Left lung (tissue), 10 donors: Measurements from ENCODE around the gene CLASRP. TPM values are rescaled to one million over a fixed set of nuclear protein-coding genes. Genes with fewer than 3 reads are reported as not detected.

Experiments used
- ATAC-seq: fragments of 200-7000 bp; cut with Tn5 transposase; one replicate; pipeline ENCODE4 v1.9.1; 2020; ENCODE audit warnings: moderate library complexity
- DNase-seq, 4 donors: peaks; one replicate each; pipeline ENCODE4 v3.0.0-alpha.2; 2013 to 2020
- H3K27ac ChIP-seq, 2 donors: fragments of 200-600 bp; sonication (generic) in 1 of 2; one replicate each; pipeline versions ENCODE4 v1.5.0 to v1.8.0; 2020 to 2021
- H3K27me3 ChIP-seq, 2 donors: fragments of 200-600 bp; sonication (generic) in 1 of 2; one replicate each; pipeline versions ENCODE4 v1.5.0 to v1.8.0; 2020 to 2021
- H3K36me3 ChIP-seq, 2 donors: fragments of 200-600 bp; sonication (generic) in 1 of 2; one replicate each; pipeline versions ENCODE4 v1.5.0 to v1.8.0; 2020 to 2021
- H3K4me1 ChIP-seq, 2 donors: fragments of 200-600 bp; one replicate each; pipeline ENCODE4 v1.8.0; 2021
- H3K4me3 ChIP-seq, 2 donors: fragments of 200-600 bp; sonication (generic) in 1 of 2; one replicate each; pipeline versions ENCODE4 v1.5.0 to v1.8.0; 2020 to 2021; ENCODE audit warnings: mild to moderate bottlenecking in 1 of 2
- H3K9me3 ChIP-seq, 2 donors: fragments of 200-600 bp; sonication (generic) in 1 of 2; one replicate each; pipeline versions ENCODE4 v1.5.0 to v1.8.0; 2020 to 2021
- intact Hi-C, 2 donors: fragments of 100-400 bp; cut with DNase I; formaldehyde crosslinking; loops; one replicate each; pipeline versions ENCODE4 v1.11.2 to v1.14.2; 2022
- polyA plus RNA-seq, 6 donors: library from polyadenylated mRNA; unstranded; fragments of 120-200 nt; gene quantifications; one replicate each; pipeline ENCODE4 v1.2.1, GENCODE V29; 2013; ENCODE audit not compliant: insufficient read length in 6 of 6
- total RNA-seq, 2 donors: library from RNA; stranded (reverse); fragmentation: NEBNext Ultra II Directional; extraction: Animal tissue kit (Norgen Biotek cat#: 25700); gene quantifications; one replicate each; pipeline ENCODE4 v1.2.1, GENCODE V29; 2021
- TF ChIP-seq, protein P1 (sequence below), 2 donors: fragments of 200-600 bp; sonication (generic) in 1 of 2; IDR thresholded peaks; one replicate each; pipeline versions ENCODE4 v1.5.0 to v1.8.0; 2021; ENCODE audit warnings: antibody characterized with exemption in 2 of 2
- donor health status: DM: no; HTN: yes; CAD: no.
- donor health status: DM: no; HTN: no; CAD: no.

Gene CLASRP
- total and polyA plus RNA-seq, 8 donors = 62.9 to 95.3 (median 81.7) TPM

DNA sequence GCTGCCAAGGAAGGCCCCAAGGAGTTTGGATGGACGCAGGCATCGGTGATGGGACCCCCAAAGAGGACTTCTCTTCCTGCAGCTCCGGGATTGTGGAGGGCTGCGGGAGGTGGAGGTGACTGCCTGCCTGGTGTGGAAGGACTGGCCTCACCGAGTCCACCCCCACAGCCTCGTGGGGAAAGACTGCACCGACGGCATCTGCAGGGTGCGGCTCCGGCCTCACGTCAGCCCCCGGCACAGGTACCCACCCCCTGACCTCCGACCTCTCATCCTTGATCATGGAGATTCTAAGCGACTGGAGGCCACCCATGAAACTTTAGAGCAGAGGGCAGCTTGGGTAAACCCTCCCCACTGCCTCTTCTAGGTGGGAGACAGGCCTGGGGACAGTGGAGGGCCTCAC, 16.9 kb upstream of the CLASRP start:
- DNase-seq (no peak), ATAC-seq (no peak)
- TF ChIP-seq, protein P1, sequence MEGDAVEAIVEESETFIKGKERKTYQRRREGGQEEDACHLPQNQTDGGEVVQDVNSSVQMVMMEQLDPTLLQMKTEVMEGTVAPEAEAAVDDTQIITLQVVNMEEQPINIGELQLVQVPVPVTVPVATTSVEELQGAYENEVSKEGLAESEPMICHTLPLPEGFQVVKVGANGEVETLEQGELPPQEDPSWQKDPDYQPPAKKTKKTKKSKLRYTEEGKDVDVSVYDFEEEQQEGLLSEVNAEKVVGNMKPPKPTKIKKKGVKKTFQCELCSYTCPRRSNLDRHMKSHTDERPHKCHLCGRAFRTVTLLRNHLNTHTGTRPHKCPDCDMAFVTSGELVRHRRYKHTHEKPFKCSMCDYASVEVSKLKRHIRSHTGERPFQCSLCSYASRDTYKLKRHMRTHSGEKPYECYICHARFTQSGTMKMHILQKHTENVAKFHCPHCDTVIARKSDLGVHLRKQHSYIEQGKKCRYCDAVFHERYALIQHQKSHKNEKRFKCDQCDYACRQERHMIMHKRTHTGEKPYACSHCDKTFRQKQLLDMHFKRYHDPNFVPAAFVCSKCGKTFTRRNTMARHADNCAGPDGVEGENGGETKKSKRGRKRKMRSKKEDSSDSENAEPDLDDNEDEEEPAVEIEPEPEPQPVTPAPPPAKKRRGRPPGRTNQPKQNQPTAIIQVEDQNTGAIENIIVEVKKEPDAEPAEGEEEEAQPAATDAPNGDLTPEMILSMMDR (IDR thresholded peaks at IDR 0.05) = no peak
- no peaks in the 10 kb centered on the region for H3K4me1 ChIP-seq
- no peak overlapping the region for H3K4me3 ChIP-seq
- peaks cover 0 to 61% of the 10 kb centered on the region in 2 donors for H3K36me3 ChIP-seq
- intact Hi-C loops = no loop called here
- H3K27ac ChIP-seq = no peak overlapping the region
- H3K27me3 ChIP-seq = no peaks in the 10 kb centered on the region
- no peaks in the 10 kb centered on the region for H3K9me3 ChIP-seq

DNA sequence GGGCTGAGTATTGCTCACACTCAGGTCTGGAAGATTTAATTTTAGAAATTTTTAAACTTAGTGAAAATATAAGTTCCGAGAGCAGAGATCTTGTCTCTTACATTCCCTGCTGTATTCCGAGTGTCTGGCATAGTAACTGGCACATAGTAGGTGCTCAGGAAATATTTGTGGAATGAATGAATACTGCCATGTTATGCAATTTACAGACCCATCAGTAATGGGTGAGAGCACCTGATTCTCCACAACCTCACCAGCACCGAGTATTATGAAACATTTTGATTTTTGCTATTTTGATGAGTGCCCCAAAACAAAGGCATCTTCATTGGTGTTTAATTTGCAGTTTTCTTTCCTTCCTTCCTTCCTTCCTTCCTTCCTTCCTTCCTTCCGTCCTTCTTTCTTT, 15.8 kb upstream of the CLASRP start:
- Histone ChIP-seq H3K27me3 (no peaks in the 10 kb centered on the region), H3K9me3 (no peaks in the 10 kb centered on the region), H3K4me1 (no peaks in the 10 kb centered on the region), H3K4me3 (no peak overlapping the region), H3K36me3 (peaks cover 0 to 72% of the 10 kb centered on the region in 2 donors), H3K27ac (no peak overlapping the region)
- DNase-seq (no peak), ATAC-seq (no peak)
- TF ChIP-seq, protein P1 (IDR thresholded peaks at IDR 0.05) = no peak
- intact Hi-C loops = no loop called here

DNA sequence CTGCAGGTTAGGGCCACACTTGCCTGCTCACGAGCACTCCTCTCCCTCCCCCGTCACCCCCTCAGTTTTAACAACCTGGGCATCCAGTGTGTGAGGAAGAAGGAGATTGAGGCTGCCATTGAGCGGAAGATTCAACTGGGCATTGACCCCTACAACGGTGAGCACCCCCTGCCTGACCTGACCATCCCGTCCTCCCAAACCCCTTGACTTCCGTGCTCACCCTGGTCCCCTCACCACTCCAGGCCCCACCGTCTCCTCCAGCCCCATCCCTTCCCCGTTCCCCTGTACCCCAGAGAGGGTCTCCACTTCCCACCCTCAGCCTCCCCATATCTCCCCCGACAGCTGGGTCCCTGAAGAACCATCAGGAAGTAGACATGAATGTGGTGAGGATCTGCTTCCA, 13.6 kb upstream of the CLASRP start:
- H3K36me3 ChIP-seq = peaks cover 0 to 77% of the 10 kb centered on the region in 2 donors
- TF ChIP-seq, protein P1 (IDR thresholded peaks at IDR 0.05) = no peak
- no peak overlapping the region for H3K4me3 ChIP-seq
- ATAC-seq (no peak), DNase-seq (no peak)
- no peaks in the 10 kb centered on the region for H3K9me3 ChIP-seq
- no peaks in the 10 kb centered on the region for H3K27me3 ChIP-seq
- H3K4me1 ChIP-seq = no peaks in the 10 kb centered on the region
- H3K27ac ChIP-seq = no peak overlapping the region
- intact Hi-C loops = no loop called here

DNA sequence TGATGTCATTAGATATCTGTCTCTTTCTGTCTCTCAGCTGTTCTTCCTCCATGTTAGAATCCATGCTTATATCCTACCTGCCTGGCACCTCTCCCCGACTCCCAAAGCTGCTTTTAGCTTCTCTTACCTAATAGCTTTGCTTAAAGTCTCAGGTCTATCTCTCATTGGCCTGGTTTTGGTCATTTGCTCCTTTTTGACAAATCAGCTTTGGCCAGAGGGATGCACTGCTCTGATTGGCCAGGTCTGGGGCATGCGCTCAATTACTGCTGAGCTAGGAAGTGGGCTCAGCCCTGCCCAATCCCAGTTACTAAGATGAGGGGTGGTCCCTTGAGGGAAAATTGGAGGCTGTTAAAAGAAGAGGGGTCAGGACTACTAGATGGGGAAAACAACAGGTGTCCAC, 11.5 kb upstream of the CLASRP start:
- H3K4me3 ChIP-seq = no peak overlapping the region
- TF ChIP-seq, protein P1 (IDR thresholded peaks at IDR 0.05) = no peak
- no peaks in the 10 kb centered on the region for H3K4me1 ChIP-seq
- peaks cover 0 to 84% of the 10 kb centered on the region in 2 donors for H3K36me3 ChIP-seq
- ATAC-seq = no peak
- no peaks in the 10 kb centered on the region for H3K9me3 ChIP-seq
- H3K27ac ChIP-seq = no peak overlapping the region
- intact Hi-C loops = no loop called here
- DNase-seq = no peak
- H3K27me3 ChIP-seq = no peaks in the 10 kb centered on the region

DNA sequence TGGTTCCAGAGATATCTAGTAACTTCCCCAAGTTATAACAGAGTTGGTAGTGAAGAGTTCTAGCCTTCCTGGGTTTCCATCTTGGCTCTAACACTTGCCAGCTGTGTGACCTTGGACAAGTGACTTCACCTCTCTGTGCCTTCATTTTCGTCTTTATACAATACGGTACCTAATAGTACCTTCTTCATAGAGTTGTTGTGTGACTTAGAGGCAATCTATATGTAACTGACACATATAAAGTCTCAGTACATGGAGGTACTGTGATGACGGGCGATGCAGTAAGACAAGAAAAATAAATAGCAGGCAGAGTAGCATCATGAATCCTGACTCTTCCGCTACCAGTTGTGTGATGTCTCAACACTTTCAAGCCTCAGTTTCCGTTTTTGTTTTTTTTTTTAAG, 8.0 kb upstream of the CLASRP start:
- peaks cover 0 to 98% of the 10 kb centered on the region in 2 donors for H3K36me3 ChIP-seq
- no peak for ATAC-seq
- no peak overlapping the region for H3K27ac ChIP-seq
- H3K4me1 ChIP-seq = no peaks in the 10 kb centered on the region
- no peak overlapping the region for H3K4me3 ChIP-seq
- no peak for DNase-seq
- H3K9me3 ChIP-seq = no peaks in the 10 kb centered on the region
- no peaks in the 10 kb centered on the region for H3K27me3 ChIP-seq
- TF ChIP-seq, protein P1 (IDR thresholded peaks at IDR 0.05) = no peak
- intact Hi-C loops = no loop called here
